Heart left ventricle (tissue), 16 donors: ENCODE results near the gene NOTUM. TPM values are rescaled to one million over a fixed set of nuclear protein-coding genes. Genes with fewer than 3 reads are reported as not detected.

Experiments
- ATAC-seq, 4 donors: fragments of 200-7000 bp; cut with Tn5 transposase; one replicate each; pipeline ENCODE4 v1.9.1; 2020 to 2022; ENCODE audit warnings: moderate library complexity in 4 of 4, mild to moderate bottlenecking in 3 of 4, moderate number of reproducible peaks in 1 of 4
- DNase-seq, 5 donors: peaks; one replicate each; pipeline ENCODE4 v3.0.0-alpha.2; 2020
- H3K27ac ChIP-seq, 12 donors: fragments of 200-600 bp; sonication (generic) in 4 of 12; one replicate each; pipeline versions ENCODE4 v1.5.0 to v1.8.0; 2016 to 2022; ENCODE audit warnings: mild to moderate bottlenecking in 2 of 12
- H3K27me3 ChIP-seq, 9 donors: fragments of 200-600 bp; sonication (generic) in 2 of 9; one replicate each; pipeline versions ENCODE4 v1.5.1 to v1.8.0; 2016 to 2022; ENCODE audit warnings: mild to moderate bottlenecking in 3 of 9
- H3K36me3 ChIP-seq, 9 donors: fragments of 200-600 bp; sonication (generic) in 2 of 9; one replicate each; pipeline versions ENCODE4 v1.5.0 to v1.8.0; 2018 to 2022; ENCODE audit warnings: mild to moderate bottlenecking in 2 of 9
- H3K4me1 ChIP-seq, 12 donors: fragments of 200-600 bp; sonication (generic) in 4 of 12; one replicate each; pipeline versions ENCODE4 v1.5.0 to v1.8.0; 2016 to 2022; ENCODE audit warnings: mild to moderate bottlenecking in 3 of 12
- H3K4me3 ChIP-seq, 12 donors: fragments of 200-600 bp; sonication (generic) in 4 of 12; one replicate each; pipeline versions ENCODE4 v1.5.0 to v1.8.0; 2017 to 2022; ENCODE audit warnings: mild to moderate bottlenecking in 9 of 12, moderate library complexity in 4 of 12
- H3K9me3 ChIP-seq, 12 donors: fragments of 200-600 bp; sonication (generic) in 4 of 12; one replicate each; pipeline versions ENCODE4 v1.5.0 to v1.8.0; 2016 to 2022; ENCODE audit warnings: mild to moderate bottlenecking in 1 of 12
- POLR2A ChIP-seq, 2 donors: fragments of 450-650 bp; IDR thresholded peaks; one replicate each; pipeline ENCODE4 v1.6.1; 2017; ENCODE audit warnings: antibody characterized with exemption in 2 of 2, mild to moderate bottlenecking in 2 of 2, moderate library complexity in 2 of 2
- WGBS, 4 donors: extraction: QIAGEN DNeasy Blood & Tissue Kit in 2 of 4; methylation state at CpG; one replicate each; pipeline versions ENCODE4 v1.1.5 to v1.1.7; 2013 to 2018; 5-methylcytosine and 5-hydroxymethylcytosine counted together
- intact Hi-C, 10 donors: fragments of 100-400 bp; cut with DNase I; formaldehyde crosslinking; loops; one replicate each; pipeline versions ENCODE4 v1.11.1 to v1.14.2; 2022
- polyA plus RNA-seq, 2 donors: library from polyadenylated mRNA; stranded (reverse); fragments of 200-250 nt; gene quantifications; one replicate each; pipeline ENCODE4 v1.2.3, GENCODE V29; 2013
- total RNA-seq, 9 donors: library from RNA; depleted of rRNA in 2 of 9; stranded (reverse); fragments of >200 nt in 2 of 9; fragmentation: NEBNext Ultra II Directional in 3 of 9; extraction: Animal tissue kit (Norgen Biotek cat#: 25700) in 3 of 9; gene quantifications; one replicate each; pipeline versions ENCODE4 v1.1.0 to v1.2.4, GENCODE V29; 2016 to 2023
- TF ChIP-seq, protein P1 (sequence below), 12 donors: fragments of 200-600 bp; sonication (generic) in 4 of 12; IDR thresholded peaks; one replicate each; pipeline versions ENCODE4 v1.5.0 to v1.8.0; 2018 to 2022; ENCODE audit warnings: antibody characterized with exemption in 12 of 12, mild to moderate bottlenecking in 5 of 12
- donor health status: ischemic (EF 13 %, LVEDD 7.1; RV severe dilation, severe dysfunction).
- donor health status: healthy with polysubstance abuse.
- donor health status: DM: no; HTN: yes; CAD: no.
- donor health status: DM: no; HTN: no; CAD: no.
- donor health status: ischemic (EF 25% LVEDD 6.9; RV normal size, moderate dysfunction).
- donor health status: ischemic (EF 25% LVEDD 5.7; RV mildly dilated, moderate dysfunction).
- donor health status: healthy.
- donor health status: DM: yes; HTN: yes; CAD: no.
- donor health status: ischemic (EF 35%, LVEDD 5.7; RV mildly dilated, moderate dysfunction).
- donor health status: nonischemic (EF 11% LVEDD 7.7; RV severe dilation, severe dysfunction).
- donor health status: DM: yes; HTN: yes; CAD: no.
- donor health status: PGD.
- donor health status: ischemic (EF 29% LVEDD 5.4; RV normal size, mild dysfunction).
- donor health status: nonischemic (EF 23%, LVEDD 6.1; RV moderate dilation, normal function).

The NOTUM gene
- total and polyA plus RNA-seq, 11 donors: 0.25 to 1.6 (median 0.56) TPM; not detected in 3

DNA sequence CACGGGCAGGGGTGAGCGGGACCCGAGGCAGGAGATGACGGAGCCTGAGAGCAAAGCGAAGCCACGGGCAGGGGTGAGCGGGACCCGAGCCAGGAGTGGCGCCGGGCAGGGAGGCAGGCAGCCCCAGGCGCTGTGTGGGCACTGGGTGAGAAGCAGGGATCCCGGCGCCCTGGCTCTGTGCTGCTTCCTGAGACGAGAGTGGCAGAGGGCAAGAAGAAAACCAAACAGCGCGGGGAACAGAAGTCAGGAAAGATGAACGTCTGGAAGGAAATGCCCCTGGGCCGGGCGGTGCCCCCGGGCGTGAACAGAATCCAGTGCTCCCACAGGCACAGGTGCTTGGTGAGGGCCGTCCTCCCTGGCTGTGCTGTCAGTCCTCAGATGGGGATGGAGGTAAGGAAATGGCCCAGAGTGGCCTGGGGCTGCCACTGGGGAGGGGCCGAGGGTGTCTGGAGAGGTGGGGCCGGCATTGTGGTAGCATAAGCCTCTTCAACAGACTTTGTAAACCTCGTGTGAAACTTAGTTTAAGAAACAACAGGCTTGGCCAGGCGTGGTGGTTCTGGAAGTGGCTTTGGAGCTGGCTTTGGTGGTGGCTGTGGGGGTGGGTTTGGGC is 26.3 kb upstream of the NOTUM start:
- Histone ChIP-seq H3K27me3 (no peaks in the 10 kb centered on the region), H3K9me3 (no peaks in the 10 kb centered on the region), H3K4me1 (peaks cover 0 to 18% (median 9%) of the 10 kb centered on the region in 12 donors), H3K27ac (no peak overlapping the region), H3K36me3 (peaks cover 0 to 55% (median 27%) of the 10 kb centered on the region in 9 donors), H3K4me3 (no peak overlapping the region)
- ATAC-seq (no peak), DNase-seq (no peak)
- TF ChIP-seq, protein P1, sequence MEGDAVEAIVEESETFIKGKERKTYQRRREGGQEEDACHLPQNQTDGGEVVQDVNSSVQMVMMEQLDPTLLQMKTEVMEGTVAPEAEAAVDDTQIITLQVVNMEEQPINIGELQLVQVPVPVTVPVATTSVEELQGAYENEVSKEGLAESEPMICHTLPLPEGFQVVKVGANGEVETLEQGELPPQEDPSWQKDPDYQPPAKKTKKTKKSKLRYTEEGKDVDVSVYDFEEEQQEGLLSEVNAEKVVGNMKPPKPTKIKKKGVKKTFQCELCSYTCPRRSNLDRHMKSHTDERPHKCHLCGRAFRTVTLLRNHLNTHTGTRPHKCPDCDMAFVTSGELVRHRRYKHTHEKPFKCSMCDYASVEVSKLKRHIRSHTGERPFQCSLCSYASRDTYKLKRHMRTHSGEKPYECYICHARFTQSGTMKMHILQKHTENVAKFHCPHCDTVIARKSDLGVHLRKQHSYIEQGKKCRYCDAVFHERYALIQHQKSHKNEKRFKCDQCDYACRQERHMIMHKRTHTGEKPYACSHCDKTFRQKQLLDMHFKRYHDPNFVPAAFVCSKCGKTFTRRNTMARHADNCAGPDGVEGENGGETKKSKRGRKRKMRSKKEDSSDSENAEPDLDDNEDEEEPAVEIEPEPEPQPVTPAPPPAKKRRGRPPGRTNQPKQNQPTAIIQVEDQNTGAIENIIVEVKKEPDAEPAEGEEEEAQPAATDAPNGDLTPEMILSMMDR (IDR thresholded peaks at IDR 0.05): no peak
- TF ChIP-seq POLR2A (IDR thresholded peaks at IDR 0.05): no peak
- intact Hi-C loops: no loop called here
- WGBS, 4 donors: 87 to 93% (median 90%) methylated on average over 26 of the region's 26 CpGs

DNA sequence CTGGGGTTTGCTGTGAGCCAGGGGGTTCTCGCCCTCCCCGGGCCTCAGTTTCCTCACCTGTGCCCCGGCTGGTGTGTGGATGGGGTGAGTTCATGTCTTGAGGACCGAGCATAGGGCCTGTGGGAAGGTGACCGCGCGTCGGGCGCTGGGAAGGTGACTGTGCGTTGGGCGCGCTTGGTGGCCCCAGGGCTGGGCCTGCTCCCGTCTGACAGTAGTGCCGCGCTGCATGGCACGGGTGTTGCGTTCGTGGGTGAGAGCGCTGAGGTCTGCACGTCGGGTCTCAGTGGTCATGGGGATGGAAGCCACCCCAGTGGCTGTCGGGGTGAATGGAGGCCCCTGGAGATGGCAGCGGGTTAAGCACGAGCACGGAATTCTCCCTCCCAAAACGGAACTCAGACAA is 25.6 kb upstream of the NOTUM start:
- DNase-seq: no peak
- intact Hi-C loops: no loop called here
- H3K27me3 ChIP-seq: no peaks in the 10 kb centered on the region
- WGBS, 4 donors: 96 to 98% (median 97%) methylated on average over 21 to 26 of the region's 26 CpGs
- no peak overlapping the region for H3K4me3 ChIP-seq
- ATAC-seq: no peak
- TF ChIP-seq, protein P1 (IDR thresholded peaks at IDR 0.05): no peak
- TF ChIP-seq POLR2A (IDR thresholded peaks at IDR 0.05): no peak
- no peak overlapping the region for H3K27ac ChIP-seq
- H3K9me3 ChIP-seq: no peaks in the 10 kb centered on the region
- peaks cover 0 to 12% (median 7%) of the 10 kb centered on the region in 12 donors for H3K4me1 ChIP-seq
- H3K36me3 ChIP-seq: peaks cover 0 to 55% (median 27%) of the 10 kb centered on the region in 9 donors

DNA sequence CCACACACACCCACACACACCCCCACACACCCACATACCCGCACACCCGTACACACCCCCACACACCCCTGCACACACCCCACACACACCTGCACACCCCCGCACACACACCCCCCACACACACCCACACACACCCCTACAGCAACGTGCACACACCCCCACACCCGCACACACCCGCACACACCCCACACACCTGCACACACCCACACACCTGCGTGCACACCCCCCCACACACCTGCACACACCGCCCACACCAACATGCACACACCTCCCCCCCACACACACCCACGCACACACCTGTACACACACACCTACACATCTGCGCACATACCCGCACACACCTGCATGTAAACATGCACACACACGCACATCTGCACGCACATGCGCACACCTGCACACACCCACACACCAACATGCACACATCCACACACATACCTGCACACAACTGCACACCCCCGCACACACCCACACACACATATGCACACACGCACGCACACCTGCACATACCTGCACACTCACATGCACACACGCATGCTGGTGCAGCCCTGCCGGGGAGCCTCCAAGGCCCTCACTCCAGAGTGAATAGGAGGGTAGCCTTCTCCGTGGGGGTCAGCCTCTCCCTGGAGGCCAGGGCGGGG is 23.9 kb upstream of the NOTUM start:
- no peak for ATAC-seq
- no peak overlapping the region for H3K27ac ChIP-seq

More for the DNA sequence above, 23.9 kb upstream of the NOTUM start:
- intact Hi-C loops: no loop called here
- no peak for DNase-seq
- Histone ChIP-seq H3K4me3 (no peak overlapping the region), H3K4me1 (no peaks in the 10 kb centered on the region), H3K9me3 (no peaks in the 10 kb centered on the region), H3K27me3 (no peaks in the 10 kb centered on the region), H3K36me3 (peaks cover 0 to 58% (median 35%) of the 10 kb centered on the region in 9 donors)
- 88 to 94% (median 93%) methylated on average over 21 of the region's 21 CpGs for WGBS, 4 donors
- TF ChIP-seq, protein P1 (IDR thresholded peaks at IDR 0.05): no peak
- no peak for TF ChIP-seq POLR2A (IDR thresholded peaks at IDR 0.05)
